Skeletal muscle satellite cell (primary cell): Measurements from ENCODE around the gene USP7.
A peak's percentile ranks its signal among the peaks of the same experiment; 100 is the strongest.

Source experiments
- H3K27me3 ChIP-seq: 2 replicates; pipeline ENCODE4 v1.7.0; 2013; ENCODE audit warnings: low read length; ENCODE audit not compliant: control insufficient read depth, insufficient read depth
- H3K36me3 ChIP-seq: 2 replicates; pipeline ENCODE4 v1.7.0; 2013; ENCODE audit warnings: mild to moderate bottlenecking, control low read depth, low read length; ENCODE audit not compliant: insufficient read depth
- H3K4me1 ChIP-seq: 2 replicates; pipeline ENCODE4 v1.7.0; 2013; ENCODE audit warnings: low read length; ENCODE audit not compliant: control insufficient read depth, insufficient read depth
- H3K4me2 ChIP-seq: 2 replicates; pipeline ENCODE4 v1.7.0; 2013; ENCODE audit warnings: mild to moderate bottlenecking, low read length
- H3K4me3 ChIP-seq: 2 replicates; pipeline ENCODE4 v1.7.0; 2013; ENCODE audit warnings: low read length
- H3K9ac ChIP-seq: 2 replicates; pipeline ENCODE4 v1.7.0; 2013; ENCODE audit warnings: mild to moderate bottlenecking, low read depth, low read length, moderate library complexity
- H3K9me3 ChIP-seq: replicated peaks from 2 replicates; pipeline ENCODE4 v1.7.0; 2013; ENCODE audit warnings: mild to moderate bottlenecking, control low read depth, low read length

The USP7 gene

GRCh38 chr16:8893426-8893825, 70.3 kb downstream of the USP7 start:
- Histone ChIP-seq H3K4me2 (no peak overlapping the region), H3K9me3 (no peaks in the 10 kb centered on the region), H3K36me3 (peaks cover 83% of the 10 kb centered on the region), H3K4me3 (no peak overlapping the region), H3K9ac (no peak overlapping the region), H3K4me1 (peaks cover 6% of the 10 kb centered on the region), H3K27me3 (no peaks in the 10 kb centered on the region)

GRCh38 chr16:8892101-8892575, 71.6 kb downstream of the USP7 start:
- Histone ChIP-seq H3K4me3 (no peak overlapping the region), H3K4me2 (no peak overlapping the region), H3K4me1 (peaks cover 18% of the 10 kb centered on the region), H3K36me3 (peaks cover 83% of the 10 kb centered on the region), H3K9me3 (no peaks in the 10 kb centered on the region), H3K27me3 (no peaks in the 10 kb centered on the region), H3K9ac (no peak overlapping the region)

GRCh38 chr16:8890549-8890921, 73.2 kb downstream of the USP7 start:
- Histone ChIP-seq H3K9me3 (no peaks in the 10 kb centered on the region), H3K4me2 (no peak overlapping the region), H3K9ac (no peak overlapping the region), H3K4me3 (no peak overlapping the region), H3K4me1 (peaks cover 34% of the 10 kb centered on the region), H3K36me3 (peaks cover 74% of the 10 kb centered on the region), H3K27me3 (no peaks in the 10 kb centered on the region)

- peaks cover 69% of the 10 kb centered on the region for H3K36me3 ChIP-seq
- peaks cover 39% of the 10 kb centered on the region for H3K4me1 ChIP-seq
- no peaks in the 10 kb centered on the region for H3K27me3 ChIP-seq
Measured at GRCh38 chr16:8889893-8890548, 73.7 kb downstream of the USP7 start.

GRCh38 chr16:8888951-8889892, 74.5 kb downstream of the USP7 start:
- Histone ChIP-seq H3K4me3 (no peak overlapping the region), H3K4me1 (peaks cover 46% of the 10 kb centered on the region), H3K9ac (no peak overlapping the region), H3K9me3 (no peaks in the 10 kb centered on the region), H3K36me3 (peaks cover 61% of the 10 kb centered on the region), H3K27me3 (no peaks in the 10 kb centered on the region), H3K4me2 (no peak overlapping the region)

More at GRCh38 chr16:8889893-8890548, 73.7 kb downstream of the USP7 start:
- no peak overlapping the region for H3K4me3 ChIP-seq
- H3K9me3 ChIP-seq = no peaks in the 10 kb centered on the region
- no peak overlapping the region for H3K4me2 ChIP-seq
- no peak overlapping the region for H3K9ac ChIP-seq

GRCh38 chr16:8887952-8888560, 75.7 kb downstream of the USP7 start:
- Histone ChIP-seq H3K4me3 (no peak overlapping the region), H3K9me3 (no peaks in the 10 kb centered on the region), H3K36me3 (peaks cover 49% of the 10 kb centered on the region), H3K4me2 (peak overlapping the region; percentile 34), H3K9ac (no peak overlapping the region), H3K27me3 (no peaks in the 10 kb centered on the region), H3K4me1 (peaks cover 49% of the 10 kb centered on the region)

- Histone ChIP-seq H3K27me3 (no peaks in the 10 kb centered on the region), H3K4me3 (no peak overlapping the region), H3K9me3 (no peaks in the 10 kb centered on the region), H3K4me2 (no peak overlapping the region), H3K9ac (no peak overlapping the region), H3K4me1 (peaks cover 49% of the 10 kb centered on the region), H3K36me3 (peaks cover 42% of the 10 kb centered on the region)
Measured at GRCh38 chr16:8887431-8887765, 76.3 kb downstream of the USP7 start.

GRCh38 chr16:8886593-8887430, 76.9 kb downstream of the USP7 start:
- no peak overlapping the region for H3K4me3 ChIP-seq
- H3K36me3 ChIP-seq = peaks cover 36% of the 10 kb centered on the region
- peak overlapping the region; percentile 42 for H3K9ac ChIP-seq
- H3K4me1 ChIP-seq = peaks cover 49% of the 10 kb centered on the region
- H3K27me3 ChIP-seq = no peaks in the 10 kb centered on the region
- no peaks in the 10 kb centered on the region for H3K9me3 ChIP-seq
- peak overlapping the region; percentile 50 for H3K4me2 ChIP-seq

DNA sequence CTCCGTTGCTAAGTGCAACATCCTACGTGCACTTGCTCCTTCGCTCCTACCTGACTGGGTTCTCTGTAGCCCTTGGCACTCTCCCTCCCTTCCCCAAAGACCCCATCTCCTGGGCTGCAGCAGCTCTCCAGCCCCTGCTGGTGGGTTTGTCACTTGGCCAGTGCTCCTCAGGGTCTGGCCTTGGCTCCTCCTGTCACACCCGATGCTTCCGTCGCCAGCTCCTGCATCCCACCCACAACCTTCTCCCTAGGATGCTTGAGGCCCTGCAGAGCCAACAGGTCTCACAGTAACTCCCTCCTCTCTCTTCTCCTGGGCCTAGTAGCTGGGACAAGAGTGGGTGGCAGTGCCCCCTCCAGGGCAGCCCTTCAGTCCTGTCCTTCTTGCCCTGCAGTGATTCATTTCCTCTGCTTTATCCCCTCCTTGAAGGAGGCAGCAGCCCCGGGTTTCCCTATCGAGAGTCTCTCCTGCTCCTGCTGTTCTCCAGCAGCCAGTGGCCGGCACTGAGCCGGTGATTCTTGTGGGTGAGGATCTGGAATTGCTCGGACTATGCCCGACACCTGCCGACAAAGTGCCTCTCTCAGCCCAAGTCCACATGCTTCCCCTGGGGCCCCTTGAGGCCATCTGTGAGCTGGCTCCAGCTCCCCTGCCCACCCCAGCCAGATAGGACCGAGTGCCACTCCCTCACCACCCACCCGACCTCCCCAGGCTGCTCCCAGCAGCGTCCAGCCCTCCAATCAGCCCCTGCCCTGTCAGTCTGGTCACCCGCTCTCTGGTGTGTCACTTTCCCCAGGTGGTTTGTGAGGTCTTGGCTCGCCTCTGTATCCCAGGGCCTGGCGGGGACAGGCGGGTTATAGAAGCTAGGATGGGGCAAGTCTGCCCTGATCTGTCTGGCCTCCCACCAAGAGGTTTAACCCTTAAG, 77.8 kb downstream of the USP7 start:
- peak overlapping the region; percentile 50 for H3K4me2 ChIP-seq
- H3K9ac ChIP-seq = peak overlapping the region; percentile 42
- no peaks in the 10 kb centered on the region for H3K9me3 ChIP-seq
- peaks cover 49% of the 10 kb centered on the region for H3K4me1 ChIP-seq
- peaks cover 28% of the 10 kb centered on the region for H3K36me3 ChIP-seq
- H3K4me3 ChIP-seq = no peak overlapping the region
- no peaks in the 10 kb centered on the region for H3K27me3 ChIP-seq

GRCh38 chr16:8882725-8883377, 80.9 kb downstream of the USP7 start:
- no peaks in the 10 kb centered on the region for H3K27me3 ChIP-seq
- H3K4me3 ChIP-seq = no peak overlapping the region
- no peak overlapping the region for H3K4me2 ChIP-seq
- peaks cover 52% of the 10 kb centered on the region for H3K4me1 ChIP-seq
- H3K9ac ChIP-seq = no peak overlapping the region
- H3K36me3 ChIP-seq = peaks cover 9% of the 10 kb centered on the region
- no peaks in the 10 kb centered on the region for H3K9me3 ChIP-seq
